K562 (cell line): Measurements from ENCODE around the gene SPINT2. TPM values are rescaled to one million over a fixed set of nuclear protein-coding genes. Genes with fewer than 3 reads are reported as not detected.

ENCODE experiments used
- ATAC-seq: fragments of 200-7000 bp; cut with Tn5 transposase; 3 replicates; pipeline ENCODE4 v1.9.1; 2020; ENCODE audit warnings: moderate library complexity
- BruUV-seq: library from RNA; stranded (reverse); fragments of 400-500 nt; replicated peaks from 2 replicates; lab custom pipeline; 2021; lab: Mats Ljungman, UMichigan
- CTCF ChIA-PET: fragments of 300-600 bp; formaldehyde crosslinking; extraction: SDS; loops from one replicate; lab custom pipeline; 2021; ENCODE audit warnings: low intra/inter-chr PET ratio; lab: Yijun Ruan, JAX
- POLR2A ChIA-PET: fragments of 300-600, 350-650 bp; sonication (Branson Sonifier 250); formaldehyde crosslinking; extraction: SDS; loops from one replicate; lab custom pipeline; 2021; ENCODE audit warnings: antibody characterized with exemption, inconsistent platforms; lab: Yijun Ruan, JAX
- DNase-seq, 4 experiments: peaks; one replicate each; pipeline versions ENCODE4 v3.0.0 to v3.0.0-alpha.2; 2011 to 2018; ENCODE audit warnings: low spot score in 3 of 4, mixed read lengths in 3 of 4; ENCODE audit errors: extremely low read depth in 1 of 4
- FAIRE-seq: peaks from 2 replicates; lab custom pipeline; 2011; peaks lifted over from hg19 to GRCh38; lab: Jason Lieb, UNC
- H2AFZ ChIP-seq: 2 replicates; pipeline ENCODE4 v1.6.0; 2011; ENCODE audit warnings: low read depth, low read length, control low read depth, inconsistent platforms
- H3K27ac ChIP-seq: fragments of 200-600 bp; 3 replicates; pipeline ENCODE4 v1.8.0; 2011; ENCODE audit warnings: low read depth, mild to moderate bottlenecking, control low read depth, inconsistent platforms, low read length, moderate library complexity, mixed read lengths; ENCODE audit errors: extremely low read depth
- H3K27me3 ChIP-seq, 2 experiments: fragments of 300-600 bp in 1 of 2; 2 replicates in 1 of 2; 3 replicates in 1 of 2; pipeline versions ENCODE4 v1.6.0 to v1.8.0; 2011; ENCODE audit warnings: inconsistent platforms in 2 of 2, low read length in 2 of 2, mild to moderate bottlenecking in 1 of 2, mixed read lengths in 1 of 2, moderate library complexity in 1 of 2; ENCODE audit not compliant: control insufficient read depth in 2 of 2, insufficient read depth in 2 of 2
- H3K36me3 ChIP-seq: fragments of 300-600 bp; 3 replicates; pipeline ENCODE4 v1.8.0; 2011; ENCODE audit warnings: mild to moderate bottlenecking, low read length, inconsistent platforms; ENCODE audit not compliant: control insufficient read depth, insufficient read depth
- H3K4me1 ChIP-seq, 2 experiments: fragments of 200-600 bp in 1 of 2; replicated peaks in 1 of 2; 2 replicates in 1 of 2; 3 replicates in 1 of 2; pipeline versions ENCODE4 v1.5.1 to v1.8.0; 2011; ENCODE audit warnings: inconsistent platforms in 2 of 2, low read length in 2 of 2, mild to moderate bottlenecking in 1 of 2, mixed read lengths in 1 of 2, moderate library complexity in 1 of 2; ENCODE audit not compliant: control insufficient read depth in 2 of 2, insufficient read depth in 2 of 2
- H3K4me2 ChIP-seq: 2 replicates; pipeline ENCODE4 v1.6.1; 2011; ENCODE audit warnings: low read length, control low read depth, inconsistent platforms, mixed read lengths; ENCODE audit not compliant: insufficient read depth
- H3K4me3 ChIP-seq: fragments of 200-600 bp; sonication (generic), shearing (Covaris generic); 2 replicates; pipeline ENCODE4 v1.5.1; 2016; ENCODE audit warnings: control low read depth, inconsistent platforms
- H3K79me2 ChIP-seq: fragments of 200-600 bp; 3 replicates; pipeline ENCODE4 v1.8.0; 2011; ENCODE audit warnings: low read length, inconsistent platforms; ENCODE audit not compliant: control insufficient read depth, insufficient read depth
- H3K9ac ChIP-seq, 2 experiments: 2 replicates each; pipeline versions ENCODE4 v1.6.0 to v1.6.1; 2011; ENCODE audit warnings: low read depth in 2 of 2, low read length in 2 of 2, control low read depth in 1 of 2, inconsistent platforms in 1 of 2, mild to moderate bottlenecking in 1 of 2, mixed read lengths in 1 of 2; ENCODE audit not compliant: insufficient read depth in 1 of 2
- H3K9me1 ChIP-seq: one replicate; pipeline ENCODE4 v1.6.0; 2011; ENCODE audit warnings: inconsistent platforms, mild to moderate bottlenecking, low read length, moderate library complexity; ENCODE audit not compliant: control insufficient read depth, insufficient read depth
- H3K9me3 ChIP-seq: replicated peaks from 2 replicates; pipeline ENCODE4 v1.5.1; 2011; ENCODE audit warnings: low read depth, low read length, inconsistent platforms; ENCODE audit not compliant: control insufficient read depth, insufficient read depth
- H4K20me1 ChIP-seq: replicated peaks from 2 replicates; pipeline ENCODE4 v1.6.1; 2011; ENCODE audit warnings: low read length, inconsistent platforms, mixed read lengths; ENCODE audit not compliant: control insufficient read depth, insufficient read depth
- CBFA2T3 ChIP-seq: fragments of 450-650 bp; IDR thresholded peaks from 2 replicates; pipeline ENCODE4 v1.6.1; 2017
- E2F4 ChIP-seq: sonication (generic); formaldehyde crosslinking; IDR thresholded peaks from 2 replicates; pipeline ENCODE4 v1.8.0; 2022; ENCODE audit warnings: mild to moderate bottlenecking, low read depth, missing genetic modification reagents
- E2F8 ChIP-seq: fragments of 450-650 bp; IDR thresholded peaks from 2 replicates; pipeline ENCODE4 v1.7.1; 2018; ENCODE audit warnings: mild to moderate bottlenecking, low read depth; ENCODE audit not compliant: partially characterized antibody
- GTF2E2 ChIP-seq: fragments of 200-800 bp; sonication (Bioruptor generic); IDR thresholded peaks from 2 replicates; pipeline ENCODE4 v1.6.1; 2016; ENCODE audit warnings: missing genetic modification characterization, missing compliant biosample characterization
- HDAC2 ChIP-seq: fragments of 450-650 bp; IDR thresholded peaks from 2 replicates; pipeline ENCODE4 v1.6.1; 2016; ENCODE audit warnings: mild to moderate bottlenecking
- IRF1 ChIP-seq: sonication (generic); formaldehyde crosslinking; IDR thresholded peaks from 2 replicates; pipeline ENCODE4 v1.8.0; 2022; ENCODE audit warnings: missing genetic modification reagents, mild to moderate bottlenecking, borderline replicate concordance
- NCOA1 ChIP-seq: fragments of 450-650 bp; IDR thresholded peaks from 2 replicates; pipeline ENCODE4 v1.6.1; 2016; ENCODE audit warnings: low read depth
- NFATC3 ChIP-seq: fragments of 450-650 bp; IDR thresholded peaks from 2 replicates; pipeline ENCODE4 v1.6.1; 2017; ENCODE audit warnings: mild to moderate bottlenecking
- PREB ChIP-seq: sonication (generic); formaldehyde crosslinking; IDR thresholded peaks from 2 replicates; pipeline ENCODE4 v1.8.1; 2023; ENCODE audit warnings: mild to moderate bottlenecking, missing genetic modification reagents
- PYGO2 ChIP-seq: fragments of 450-650 bp; IDR thresholded peaks from 2 replicates; pipeline ENCODE4 v1.6.1; 2016; ENCODE audit warnings: mild to moderate bottlenecking, missing genetic modification characterization, moderate library complexity, missing compliant biosample characterization
- RBM34 ChIP-seq: fragments of 200-400 bp; formaldehyde crosslinking; IDR thresholded peaks from 2 replicates; pipeline ENCODE4 v1.6.1; 2018; ENCODE audit warnings: low read length, borderline replicate concordance; ENCODE audit not compliant: insufficient read depth
- RCOR1 ChIP-seq, 2 experiments: IDR thresholded peaks; 2 replicates each; pipeline ENCODE4 v1.6.1; 2012; ENCODE audit warnings: low read depth in 2 of 2, low read length in 2 of 2, borderline replicate concordance in 1 of 2, improper control_type of control experiment in 1 of 2
- SMARCA5 ChIP-seq: fragments of 450-650 bp; IDR thresholded peaks from 2 replicates; pipeline ENCODE4 v1.6.1; 2016
- VEZF1 ChIP-seq: fragments of 200-800 bp; sonication (Bioruptor generic); IDR thresholded peaks from 2 replicates; pipeline ENCODE4 v1.6.1; 2017; ENCODE audit warnings: missing genetic modification characterization, missing compliant biosample characterization
- ZNF324 ChIP-seq: fragments of 250-450 bp; sonication (Bioruptor Pico); IDR thresholded peaks from 2 replicates; pipeline ENCODE4 v1.4.0; 2020; ENCODE audit warnings: mild to moderate bottlenecking
- ZNF644 ChIP-seq: fragments of 200-800 bp; sonication (Bioruptor generic); IDR thresholded peaks from 2 replicates; pipeline ENCODE4 v1.6.1; 2016; ENCODE audit warnings: low read depth, missing genetic modification characterization, missing compliant biosample characterization
- ZNF717 ChIP-seq: fragments of 250-450 bp; sonication (Bioruptor Pico); IDR thresholded peaks from 2 replicates; pipeline ENCODE4 v1.5.0; 2021
- WGBS: fragments of 100-300 bp; shearing (Covaris generic); methylation state at CpG from one replicate; pipeline ENCODE4 v1.1.6; 2016; ENCODE audit warnings: low coverage, mixed read lengths; ENCODE audit not compliant: insufficient coverage; ENCODE audit errors: missing lambda C conversion rate; 5-methylcytosine and 5-hydroxymethylcytosine counted together
- in situ Hi-C: fragments of 300-500 bp; cut with MboI; formaldehyde crosslinking; loops from 4 replicates; pipeline ENCODE4 v1.15.0; 2018; ENCODE audit warnings: inconsistent platforms, mixed read lengths
- intact Hi-C: fragments of 100-400 bp; cut with micrococcal nuclease; formaldehyde crosslinking; loops from 2 replicates; pipeline ENCODE4 v1.14.2; 2022
- polyA plus RNA-seq, 8 experiments: library from polyadenylated mRNA; depleted of rRNA in 4 of 8; stranded (reverse) in 5 of 8; unstranded in 3 of 8; fragments of >200 nt; fragmentation: Nextera tagmentation in 2 of 8; fragmentation: Illumina TruSeq in 1 of 8; extraction: Ambion mirVana in 2 of 8; extraction: Trizol in 1 of 8; gene quantifications; 2 replicates each; pipeline versions ENCODE4 v1.2.1 to v1.2.3, GENCODE V29; 2011 to 2014; ENCODE audit warnings: inconsistent platforms in 1 of 8, missing spikeins in 1 of 8
- total RNA-seq, 7 experiments: library from RNA; depleted of rRNA in 6 of 7; stranded (reverse); fragments of >200 nt in 6 of 7; fragmentation: Illumina TruSeq in 2 of 7; extraction: Trizol in 2 of 7; gene quantifications; 2 replicates each; pipeline versions ENCODE4 v1.2.1 to v1.2.3, GENCODE V29; 2011 to 2021; ENCODE audit warnings: low replicate concordance in 1 of 7

The SPINT2 gene
- total and polyA plus RNA-seq, 9 of the 15 experiments (the other 6 are each of a cell fraction or from before 2014, with no cell fraction given), result 0.65 to 4.5 (median 3.4) TPM

- intact Hi-C loops, result loop anchor here (2.0 kb wide), 1 partner anchor 33 kb away; no protein-coding TSS in a partner anchor
- CTCF ChIA-PET, result no interaction called here
- no TSS peak for BruUV-seq
- Histone ChIP-seq H3K36me3 (no peaks in the 10 kb centered on the region), H3K4me1 (peaks cover 6 to 33% of the 10 kb centered on the region in 2 experiments; a peak in 4 of 5 replicates), H4K20me1 (no peaks in the 10 kb centered on the region), H3K4me2 (no peak overlapping the region), H3K27ac (no peak overlapping the region), H2AFZ (no peak overlapping the region), H3K79me2 (no peaks in the 10 kb centered on the region), H3K4me3 (no peak overlapping the region), H3K9me3 (no peaks in the 10 kb centered on the region), H3K9ac (no peak overlapping the region), H3K9me1 (no peaks in the 10 kb centered on the region), H3K27me3 (no peaks in the 10 kb centered on the region)
- DNase-seq (no peak), ATAC-seq (no peak), FAIRE-seq (no peak)
- in situ Hi-C loops, result loop anchor here (5.0 to 25.0 kb wide), 3 partner anchors 89 to 419 kb away; partner anchors contain the start of genes SIPA1L3 and WDR87
- POLR2A ChIA-PET, result no interaction called here
- WGBS, result 68% methylated on average over 1 of the region's 1 CpG
- TF ChIP-seq RCOR1 (IDR thresholded peaks at IDR 0.05; ENCODE audit: borderline replicate concordance in 1 of 2, low read depth in 2 of 2, low read length in 2 of 2), result peak in 1 of 2 experiments; percentile 72; a peak in 1 of 4 replicates
- TF ChIP-seq HDAC2, result peak; percentile 74
- TF ChIP-seq PYGO2 (tag), result no peak
- no peak for TF ChIP-seq NFATC3
- no peak for TF ChIP-seq GTF2E2 (tag)
- TF ChIP-seq VEZF1 (CRISPR knock-in tag), result no peak
- no peak for TF ChIP-seq CBFA2T3
- no peak for TF ChIP-seq NCOA1
- TF ChIP-seq ZNF324 (CRISPR knock-in tag), result no peak
- TF ChIP-seq E2F8, result no peak
- TF ChIP-seq ZNF717 (CRISPR knock-in tag), result no peak
- TF ChIP-seq IRF1 (CRISPR knock-in tag), result no peak
- TF ChIP-seq PREB (CRISPR knock-in tag), result no peak
- TF ChIP-seq ZNF644 (tag), result no peak
- TF ChIP-seq SMARCA5, result peak; percentile 46; the same call in 1 of the 2 replicates
- TF ChIP-seq RBM34, result no peak
- TF ChIP-seq E2F4 (CRISPR knock-in tag), result no peak
Observed at GRCh38 chr19:38331728-38332127, 67.4 kb downstream of the SPINT2 start.
